ENCODE measurements around the gene KIF12. TPM values are rescaled to one million over a fixed set of nuclear protein-coding genes. Genes with fewer than 3 reads are reported as not detected.
A peak's percentile ranks its signal among the peaks of the same experiment; 100 is the strongest.

The KIF12 gene
- total and polyA plus RNA-seq, 2 of the 13 experiments (the other 11 are each of a cell fraction or from before 2014, with no cell fraction given): 1.8 to 12.5 TPM

DNA sequence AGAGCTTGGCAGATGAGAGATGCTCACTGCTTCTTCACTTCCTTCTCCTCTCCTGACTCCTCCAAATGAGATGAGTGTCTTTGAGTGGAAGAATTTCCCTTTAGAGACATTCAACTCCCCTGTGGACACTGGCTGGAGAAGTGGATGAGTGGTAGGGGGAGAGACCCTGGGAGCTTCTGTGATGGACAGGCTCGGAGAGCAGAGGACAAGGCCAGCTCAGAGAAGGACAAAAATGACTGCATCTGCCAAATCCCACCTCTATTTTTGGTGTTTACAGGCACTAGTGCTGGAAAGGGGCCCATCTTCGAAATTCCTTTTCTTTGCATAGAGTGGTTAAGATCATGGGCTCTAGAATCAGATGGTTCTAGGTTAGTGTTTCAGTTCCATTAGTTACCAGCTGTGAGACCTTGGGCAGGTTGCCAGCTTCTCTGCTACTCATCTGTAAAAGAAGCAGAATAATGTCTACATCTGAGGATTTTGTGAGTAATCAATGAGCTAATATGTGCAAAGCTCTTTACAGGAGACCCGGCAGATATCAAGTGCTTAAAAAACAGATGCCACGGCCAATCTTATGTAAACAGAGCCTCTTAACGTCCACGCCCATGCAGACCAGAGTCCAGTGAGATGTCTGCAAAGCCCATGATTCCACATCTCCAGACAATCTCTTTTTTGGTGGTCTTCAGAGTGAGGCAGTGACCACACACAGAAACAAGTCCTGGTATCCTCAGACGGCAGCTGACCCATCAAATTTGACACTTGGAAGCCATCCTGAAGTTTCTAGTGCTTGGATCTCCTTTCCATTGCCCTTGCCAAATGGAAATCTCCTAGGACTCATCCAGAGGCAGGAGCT is 42.7 kb upstream of the KIF12 start:
- BruUV-seq (replicated peaks): no TSS peak
- Histone ChIP-seq H2AFZ (ENCODE audit: low read length) (no peak overlapping the region), H3K9me3 (ENCODE audit: low read length) (no peaks in the 10 kb centered on the region), H3K4me1 (ENCODE audit: insufficient read depth, low read length) (peaks cover 78% of the 10 kb centered on the region), H3K36me3 (replicated peaks in 1 of 2; ENCODE audit: control insufficient read depth in 1 of 2, insufficient read depth in 2 of 2, low read length in 2 of 2) (no peaks in the 10 kb centered on the region), H3K4me3 (replicated peaks in 1 of 3; ENCODE audit: insufficient read depth in 1 of 3, low read depth in 2 of 3, low read length in 3 of 3) (peak overlapping the region in 1 of 3 experiments; percentile 39; a peak in 2 of 6 replicates), H3K9ac (ENCODE audit: insufficient read depth, low read depth, low read length) (no peak overlapping the region; the same call in 1 of the 2 replicates), H3K27ac (ENCODE audit: extremely low read length, insufficient read depth, low read length) (peak overlapping the region; percentile 6), H3K27me3 (ENCODE audit: control insufficient read depth in 1 of 2, insufficient read depth in 2 of 2, low read length in 2 of 2) (no peaks in the 10 kb centered on the region; a peak in 1 of 5 replicates), H4K20me1 (ENCODE audit: insufficient read depth, low read length) (no peaks in the 10 kb centered on the region), H3K79me2 (ENCODE audit: insufficient read depth, low read length) (no peaks in the 10 kb centered on the region), H3K4me2 (ENCODE audit: low read depth, low read length) (peak overlapping the region; percentile 69)
- ATAC-seq (peak; percentile 64), DNase-seq (ENCODE audit: low spot score) (peak; percentile 82), FAIRE-seq (peak; percentile 77)
- ChIA-PET CTCF (ENCODE audit: low intra/inter-chr PET ratio, low total read pairs) (no interaction called here), POLR2A (interaction anchor here (0.7 to 6.5 kb wide), 15 partner anchors 8 to 64 kb away, joined by 3 to 87 read pairs (median 6); partner anchors contain the start of genes AMBP, COL27A1 and KIF12)
- in situ Hi-C loops (cut with HindIII; ENCODE audit: extremely low pct_ligation_motif_present, low pct_unique_long_range_greater_than_20kb) (loop anchor here (5.0 kb wide), 1 partner anchor 34 kb away; no protein-coding TSS in a partner anchor), intact Hi-C loops (cut with micrococcal nuclease; ENCODE audit: unreplicated experiment) (loop anchor here (5.0 kb wide), 1 partner anchor 704 kb away; no protein-coding TSS in a partner anchor)
- 0% methylated on average over 7 of the region's 7 CpGs for WGBS (ENCODE audit: low lambda C conversion rate)
- TF ChIP-seq, protein P1, sequence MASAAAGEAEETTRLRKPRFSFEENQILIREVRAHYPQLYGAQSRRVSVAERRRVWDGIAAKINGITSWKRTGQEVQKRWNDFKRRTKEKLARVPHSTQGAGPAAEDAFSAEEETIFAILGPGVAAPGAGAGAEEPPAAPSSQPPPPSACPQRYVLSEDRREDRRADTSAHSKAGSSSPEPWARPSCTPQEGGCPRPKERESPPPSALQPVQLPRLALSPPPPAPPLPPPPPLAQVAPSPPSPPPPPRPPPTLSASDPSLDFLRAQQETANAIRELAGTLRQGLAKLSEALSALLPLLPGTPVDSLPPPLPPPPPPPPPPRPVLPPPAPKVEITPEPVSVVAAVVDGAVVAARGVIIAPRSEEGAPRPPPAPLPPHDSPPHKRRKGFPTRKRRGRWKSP (CRISPR knock-in tag; IDR thresholded peaks at IDR 0.05): 0 out of 2 replicates have a peak, but pooled peaks have one; percentile 37
- TF ChIP-seq MEIS2 (CRISPR knock-in tag; IDR thresholded peaks at IDR 0.05): peak; percentile 56; the same call in 1 of the 2 replicates
- TF ChIP-seq, protein P2, sequence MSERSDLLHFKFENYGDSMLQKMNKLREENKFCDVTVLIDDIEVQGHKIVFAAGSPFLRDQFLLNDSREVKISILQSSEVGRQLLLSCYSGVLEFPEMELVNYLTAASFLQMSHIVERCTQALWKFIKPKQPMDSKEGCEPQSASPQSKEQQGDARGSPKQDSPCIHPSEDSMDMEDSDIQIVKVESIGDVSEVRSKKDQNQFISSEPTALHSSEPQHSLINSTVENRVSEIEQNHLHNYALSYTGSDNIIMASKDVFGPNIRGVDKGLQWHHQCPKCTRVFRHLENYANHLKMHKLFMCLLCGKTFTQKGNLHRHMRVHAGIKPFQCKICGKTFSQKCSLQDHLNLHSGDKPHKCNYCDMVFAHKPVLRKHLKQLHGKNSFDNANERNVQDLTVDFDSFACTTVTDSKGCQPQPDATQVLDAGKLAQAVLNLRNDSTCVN (CRISPR knock-in tag; IDR thresholded peaks at IDR 0.05; ENCODE audit: borderline replicate concordance): peak; percentile 96
- TF ChIP-seq TEAD3 (CRISPR knock-in tag; optimal IDR thresholded peaks at IDR 0.05; ENCODE audit: borderline replicate concordance): peak; percentile 47
- peak; percentile 27; the same call in 1 of the 2 replicates for TF ChIP-seq HOXA3 (CRISPR knock-in tag; IDR thresholded peaks at IDR 0.05)
- TF ChIP-seq RARA (CRISPR knock-in tag; IDR thresholded peaks at IDR 0.05): peak; percentile 45; the same call in 1 of the 2 replicates
- TF ChIP-seq PITX1 (CRISPR knock-in tag; IDR thresholded peaks at IDR 0.05): peak; percentile 78; the same call in 1 of the 2 replicates
- TF ChIP-seq, protein P3, sequence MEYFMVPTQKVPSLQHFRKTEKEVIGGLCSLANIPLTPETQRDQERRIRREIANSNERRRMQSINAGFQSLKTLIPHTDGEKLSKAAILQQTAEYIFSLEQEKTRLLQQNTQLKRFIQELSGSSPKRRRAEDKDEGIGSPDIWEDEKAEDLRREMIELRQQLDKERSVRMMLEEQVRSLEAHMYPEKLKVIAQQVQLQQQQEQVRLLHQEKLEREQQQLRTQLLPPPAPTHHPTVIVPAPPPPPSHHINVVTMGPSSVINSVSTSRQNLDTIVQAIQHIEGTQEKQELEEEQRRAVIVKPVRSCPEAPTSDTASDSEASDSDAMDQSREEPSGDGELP (IDR thresholded peaks at IDR 0.05; ENCODE audit: borderline replicate concordance, low read depth): peak; percentile 69
- TF ChIP-seq ZNF589 (CRISPR knock-in tag; conservative IDR thresholded peaks at IDR 0.05): no peak
- no peak for TF ChIP-seq AHR (CRISPR knock-in tag; IDR thresholded peaks at IDR 0.05)
- TF ChIP-seq, protein P4, sequence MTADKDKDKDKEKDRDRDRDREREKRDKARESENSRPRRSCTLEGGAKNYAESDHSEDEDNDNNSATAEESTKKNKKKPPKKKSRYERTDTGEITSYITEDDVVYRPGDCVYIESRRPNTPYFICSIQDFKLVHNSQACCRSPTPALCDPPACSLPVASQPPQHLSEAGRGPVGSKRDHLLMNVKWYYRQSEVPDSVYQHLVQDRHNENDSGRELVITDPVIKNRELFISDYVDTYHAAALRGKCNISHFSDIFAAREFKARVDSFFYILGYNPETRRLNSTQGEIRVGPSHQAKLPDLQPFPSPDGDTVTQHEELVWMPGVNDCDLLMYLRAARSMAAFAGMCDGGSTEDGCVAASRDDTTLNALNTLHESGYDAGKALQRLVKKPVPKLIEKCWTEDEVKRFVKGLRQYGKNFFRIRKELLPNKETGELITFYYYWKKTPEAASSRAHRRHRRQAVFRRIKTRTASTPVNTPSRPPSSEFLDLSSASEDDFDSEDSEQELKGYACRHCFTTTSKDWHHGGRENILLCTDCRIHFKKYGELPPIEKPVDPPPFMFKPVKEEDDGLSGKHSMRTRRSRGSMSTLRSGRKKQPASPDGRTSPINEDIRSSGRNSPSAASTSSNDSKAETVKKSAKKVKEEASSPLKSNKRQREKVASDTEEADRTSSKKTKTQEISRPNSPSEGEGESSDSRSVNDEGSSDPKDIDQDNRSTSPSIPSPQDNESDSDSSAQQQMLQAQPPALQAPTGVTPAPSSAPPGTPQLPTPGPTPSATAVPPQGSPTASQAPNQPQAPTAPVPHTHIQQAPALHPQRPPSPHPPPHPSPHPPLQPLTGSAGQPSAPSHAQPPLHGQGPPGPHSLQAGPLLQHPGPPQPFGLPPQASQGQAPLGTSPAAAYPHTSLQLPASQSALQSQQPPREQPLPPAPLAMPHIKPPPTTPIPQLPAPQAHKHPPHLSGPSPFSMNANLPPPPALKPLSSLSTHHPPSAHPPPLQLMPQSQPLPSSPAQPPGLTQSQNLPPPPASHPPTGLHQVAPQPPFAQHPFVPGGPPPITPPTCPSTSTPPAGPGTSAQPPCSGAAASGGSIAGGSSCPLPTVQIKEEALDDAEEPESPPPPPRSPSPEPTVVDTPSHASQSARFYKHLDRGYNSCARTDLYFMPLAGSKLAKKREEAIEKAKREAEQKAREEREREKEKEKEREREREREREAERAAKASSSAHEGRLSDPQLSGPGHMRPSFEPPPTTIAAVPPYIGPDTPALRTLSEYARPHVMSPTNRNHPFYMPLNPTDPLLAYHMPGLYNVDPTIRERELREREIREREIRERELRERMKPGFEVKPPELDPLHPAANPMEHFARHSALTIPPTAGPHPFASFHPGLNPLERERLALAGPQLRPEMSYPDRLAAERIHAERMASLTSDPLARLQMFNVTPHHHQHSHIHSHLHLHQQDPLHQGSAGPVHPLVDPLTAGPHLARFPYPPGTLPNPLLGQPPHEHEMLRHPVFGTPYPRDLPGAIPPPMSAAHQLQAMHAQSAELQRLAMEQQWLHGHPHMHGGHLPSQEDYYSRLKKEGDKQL (CRISPR knock-in tag; IDR thresholded peaks at IDR 0.05; ENCODE audit: low read depth): peak; percentile 18; the same call in 1 of the 2 replicates
- 0 out of 2 replicates have a peak, but pooled peaks have one; percentile 34 for TF ChIP-seq ERF (CRISPR knock-in tag; IDR thresholded peaks at IDR 0.05)
- TF ChIP-seq MED1 (CRISPR knock-in tag; IDR thresholded peaks at IDR 0.05): peak; percentile 30; the same call in 1 of the 2 replicates
- TF ChIP-seq FOXJ3 (CRISPR knock-in tag; IDR thresholded peaks at IDR 0.05; ENCODE audit: borderline replicate concordance): peak; percentile 31; the same call in 1 of the 2 replicates
